Ascending aorta (tissue), 2 donors: ENCODE results near the gene OR5D18. TPM values are rescaled to one million over a fixed set of nuclear protein-coding genes. Genes with fewer than 3 reads are reported as not detected.
"Not testable (repeated sequence)": the region's sequence is repeated elsewhere in the genome, so short reads cannot be mapped to it uniquely, and the experiment has no call there.

ENCODE experiments used
- DNase-seq, 2 donors: peaks; one replicate each; pipeline ENCODE4 v3.0.0-alpha.2; 2019; ENCODE audit warnings: low spot score in 2 of 2
- H3K27ac ChIP-seq, 2 donors: fragments of 200-600 bp; sonication (generic); one replicate each; pipeline ENCODE4 v1.5.1; 2016 to 2017; ENCODE audit warnings: mild to moderate bottlenecking in 1 of 2
- H3K27me3 ChIP-seq: fragments of 200-600 bp; sonication (generic); one replicate; pipeline ENCODE4 v1.5.1; 2017
- H3K36me3 ChIP-seq, 2 donors: fragments of 200-600 bp; sonication (generic); one replicate each; pipeline ENCODE4 v1.5.1; 2016
- H3K4me1 ChIP-seq, 2 donors: fragments of 200-600 bp; sonication (generic); one replicate each; pipeline ENCODE4 v1.5.1; 2016 to 2017; ENCODE audit warnings: mild to moderate bottlenecking in 1 of 2
- H3K4me3 ChIP-seq, 2 donors: fragments of 200-600 bp; sonication (generic); one replicate each; pipeline ENCODE4 v1.5.1; 2016 to 2017; ENCODE audit warnings: mild to moderate bottlenecking in 1 of 2
- H3K9me3 ChIP-seq, 2 donors: fragments of 200-600 bp; sonication (generic); one replicate each; pipeline ENCODE4 v1.5.1; 2016
- CTCF ChIP-seq, 3 experiments: fragments of 200-600 bp in 2 of 3; fragments of 450-650 bp in 1 of 3; sonication (generic) in 2 of 3; IDR thresholded peaks; one replicate each; pipeline ENCODE4 v1.5.1; 2016 to 2019; ENCODE audit warnings: antibody characterized with exemption in 3 of 3, mild to moderate bottlenecking in 1 of 3, moderate library complexity in 1 of 3
- intact Hi-C: fragments of 100-400 bp; cut with DNase I; formaldehyde crosslinking; loops from one replicate; pipeline ENCODE4 v1.15.1; 2023
- total RNA-seq: library from RNA; depleted of rRNA; stranded (reverse); fragments of >200 nt; gene quantifications from one replicate; pipeline ENCODE4 v1.1.0, GENCODE V29; 2016

The OR5D18 gene
- total RNA-seq, 1 donor from 2014 or later = not detected

- intact Hi-C loops = no loop called here
- H3K9me3 ChIP-seq = no peaks in the 10 kb centered on the region
- no peaks in the 10 kb centered on the region for H3K4me1 ChIP-seq
- H3K27me3 ChIP-seq = no peaks in the 10 kb centered on the region
- no peak overlapping the region for H3K27ac ChIP-seq
- H3K4me3 ChIP-seq = no peak overlapping the region
- H3K36me3 ChIP-seq = no peaks in the 10 kb centered on the region
- no peak for DNase-seq
- TF ChIP-seq CTCF (IDR thresholded peaks at IDR 0.05) = no peak
Measured at GRCh38 chr11:55854704-55855103, 35.3 kb downstream of the OR5D18 start.

- H3K27ac ChIP-seq, intact Hi-C loops, DNase-seq, H3K4me3 ChIP-seq, H3K27me3 ChIP-seq, H3K36me3 ChIP-seq, H3K9me3 ChIP-seq, H3K4me1 ChIP-seq: not testable (repeated sequence)
Measured at GRCh38 chr11:55867354-55867753, 47.9 kb downstream of the OR5D18 start.

Other genes with a start within 250 kb of the OR5D18 start
- not detected for gene OR4C16, start 247.5 kb upstream of the OR5D18 start, total RNA-seq
- gene OR4C11, start 212.0 kb upstream of the OR5D18 start, total RNA-seq = not detected
- not detected for gene OR4P4, start 184.5 kb upstream of the OR5D18 start, total RNA-seq
- gene OR4S2, start 171.3 kb upstream of the OR5D18 start, total RNA-seq = not detected
- not detected for gene OR4C6, start 157.4 kb upstream of the OR5D18 start, total RNA-seq
- not detected for gene OR5D13, start 46.2 kb upstream of the OR5D18 start, total RNA-seq
- gene OR5D14, start 24.1 kb upstream of the OR5D18 start, total RNA-seq = not detected
- gene OR5L1, start 8.3 kb upstream of the OR5D18 start, total RNA-seq = not detected
- gene OR5L2, start 7.6 kb downstream of the OR5D18 start, total RNA-seq = not detected
- not detected for gene OR5D16, start 19.1 kb downstream of the OR5D18 start, total RNA-seq
- not detected for gene TRIM51, start 63.7 kb downstream of the OR5D18 start, total RNA-seq
- gene OR5W2, start 95.0 kb downstream of the OR5D18 start, total RNA-seq = not detected
- gene OR5I1, start 116.8 kb downstream of the OR5D18 start, total RNA-seq = not detected
- gene OR10AG1, start 150.3 kb downstream of the OR5D18 start, total RNA-seq = 0.64 TPM
- gene OR5F1, start 175.0 kb downstream of the OR5D18 start, total RNA-seq = not detected
- gene OR5AS1, start 208.0 kb downstream of the OR5D18 start, total RNA-seq = not detected